Keratinocyte (primary cell): ENCODE results near the gene DLGAP1.

Experiments used
- EZH2 ChIP-seq: IDR thresholded peaks from one replicate; pipeline ENCODE4 v1.6.1; 2012; ENCODE audit warnings: inconsistent platforms, mild to moderate bottlenecking, low read length, moderate library complexity
- TF ChIP-seq, protein P1 (sequence below), 3 experiments: IDR thresholded peaks in 1 of 3; conservative IDR thresholded peaks in 1 of 3; optimal IDR thresholded peaks in 1 of 3; 2 replicates in 2 of 3; 3 replicates in 1 of 3; pipeline versions ENCODE3 to v1.5.1; 2011; ENCODE audit warnings: low read length in 3 of 3, mild to moderate bottlenecking in 3 of 3, moderate library complexity in 2 of 3, control low read depth in 1 of 3, inconsistent platforms in 1 of 3; ENCODE audit not compliant: insufficient read depth in 2 of 3; ENCODE audit errors: extremely low read depth in 1 of 3

DNA sequence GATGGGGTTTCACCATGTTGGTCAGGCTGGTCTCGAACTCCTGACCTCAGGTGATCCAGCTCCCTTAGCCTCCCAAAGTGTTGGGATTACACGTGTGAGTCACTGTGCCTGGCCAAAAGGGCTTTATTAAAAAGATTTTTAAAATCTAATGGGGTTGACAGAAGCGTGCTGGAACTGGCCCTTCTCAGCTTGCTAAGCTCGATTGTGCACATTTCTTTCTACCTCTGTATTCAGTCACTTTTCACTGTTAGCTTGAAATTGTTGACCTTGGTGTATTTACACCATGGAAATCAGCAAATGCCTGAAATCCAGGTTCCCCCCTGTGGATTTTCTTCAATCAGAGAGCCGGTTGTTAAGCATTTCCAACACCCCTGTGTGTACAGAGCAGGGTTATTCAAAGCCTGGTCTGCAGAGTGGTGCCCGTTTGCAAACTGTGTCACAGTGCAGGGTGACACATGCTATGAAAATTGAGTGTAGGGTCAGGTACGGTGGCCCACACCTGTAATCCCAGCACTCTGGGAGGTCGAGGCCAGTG is 864.9 kb downstream of the DLGAP1 start:
- TF ChIP-seq, protein P1, sequence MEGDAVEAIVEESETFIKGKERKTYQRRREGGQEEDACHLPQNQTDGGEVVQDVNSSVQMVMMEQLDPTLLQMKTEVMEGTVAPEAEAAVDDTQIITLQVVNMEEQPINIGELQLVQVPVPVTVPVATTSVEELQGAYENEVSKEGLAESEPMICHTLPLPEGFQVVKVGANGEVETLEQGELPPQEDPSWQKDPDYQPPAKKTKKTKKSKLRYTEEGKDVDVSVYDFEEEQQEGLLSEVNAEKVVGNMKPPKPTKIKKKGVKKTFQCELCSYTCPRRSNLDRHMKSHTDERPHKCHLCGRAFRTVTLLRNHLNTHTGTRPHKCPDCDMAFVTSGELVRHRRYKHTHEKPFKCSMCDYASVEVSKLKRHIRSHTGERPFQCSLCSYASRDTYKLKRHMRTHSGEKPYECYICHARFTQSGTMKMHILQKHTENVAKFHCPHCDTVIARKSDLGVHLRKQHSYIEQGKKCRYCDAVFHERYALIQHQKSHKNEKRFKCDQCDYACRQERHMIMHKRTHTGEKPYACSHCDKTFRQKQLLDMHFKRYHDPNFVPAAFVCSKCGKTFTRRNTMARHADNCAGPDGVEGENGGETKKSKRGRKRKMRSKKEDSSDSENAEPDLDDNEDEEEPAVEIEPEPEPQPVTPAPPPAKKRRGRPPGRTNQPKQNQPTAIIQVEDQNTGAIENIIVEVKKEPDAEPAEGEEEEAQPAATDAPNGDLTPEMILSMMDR (optimal IDR thresholded peaks at IDR 0.05 in 1 of 3, IDR thresholded peaks at IDR 0.05 in 1 of 3, conservative IDR thresholded peaks at IDR 0.05 in 1 of 3; ENCODE audit: extremely low read depth in 1 of 3, insufficient read depth in 2 of 3, low read length in 3 of 3), result no peak
- no peak for TF ChIP-seq EZH2
